IMR-90 (cell line): Measurements from ENCODE around the gene AP4M1. TPM values are rescaled to one million over a fixed set of nuclear protein-coding genes. Genes with fewer than 3 reads are reported as not detected.
A peak's percentile ranks its signal among the peaks of the same experiment; 100 is the strongest.

ENCODE experiments used
- ATAC-seq: fragments of 200-7000 bp; cut with Tn5 transposase; 2 replicates; pipeline ENCODE4 v1.9.1; 2020; ENCODE audit warnings: low read depth, mild to moderate bottlenecking, moderate library complexity
- BruUV-seq: library from RNA; stranded (reverse); fragments of 400-500 nt; replicated peaks from 2 replicates; lab custom pipeline; 2021; lab: Mats Ljungman, UMichigan
- CTCF ChIA-PET: fragments of 300-600 bp; formaldehyde crosslinking; extraction: SDS; loops from one replicate; lab custom pipeline; 2021; ENCODE audit warnings: antibody characterized with exemption; lab: Yijun Ruan, JAX
- POLR2A ChIA-PET: fragments of 300-600 bp; sonication (Branson Sonifier 250); formaldehyde crosslinking; loops from one replicate; lab custom pipeline; 2022; ENCODE audit warnings: antibody characterized with exemption; ENCODE audit not compliant: unreplicated experiment; lab: Charles Lee
- DNase-seq: peaks from one replicate; pipeline ENCODE4 v3.0.0; 2013
- H2AFZ ChIP-seq: replicated peaks from 2 replicates; pipeline ENCODE3; 2013; ENCODE audit warnings: low read length, mild to moderate bottlenecking; ENCODE audit not compliant: poor library complexity
- H2AK5ac ChIP-seq: 2 replicates; pipeline ENCODE4 v1.6.1; 2013; ENCODE audit warnings: low read depth, low read length, inconsistent platforms
- H2AK9ac ChIP-seq: replicated peaks from 2 replicates; pipeline ENCODE3; 2013; ENCODE audit warnings: mild to moderate bottlenecking, low read depth, low read length, moderate library complexity; ENCODE audit not compliant: poor library complexity
- H2BK120ac ChIP-seq: 2 replicates; pipeline ENCODE4 v1.6.1; 2013; ENCODE audit warnings: low read depth, low read length, inconsistent platforms
- H2BK15ac ChIP-seq: 3 replicates; pipeline ENCODE4 v1.6.1; 2013; ENCODE audit warnings: low read depth, low read length, inconsistent platforms
- H2BK20ac ChIP-seq: 2 replicates; pipeline ENCODE4 v1.6.1; 2013; ENCODE audit warnings: low read depth, mild to moderate bottlenecking, inconsistent platforms, low read length, moderate library complexity
- H2BK5ac ChIP-seq: 2 replicates; pipeline ENCODE4 v1.6.1; 2013; ENCODE audit warnings: mild to moderate bottlenecking, low read depth, low read length, inconsistent platforms; ENCODE audit not compliant: poor library complexity, severe bottlenecking
- H3K14ac ChIP-seq: replicated peaks from 2 replicates; pipeline ENCODE4 v1.6.1; 2013; ENCODE audit warnings: low read depth, low read length, inconsistent platforms
- H3K18ac ChIP-seq: 2 replicates; pipeline ENCODE4 v1.6.1; 2013; ENCODE audit warnings: low read depth, low read length, control low read depth
- H3K23ac ChIP-seq: 2 replicates; pipeline ENCODE4 v1.6.1; 2013; ENCODE audit warnings: low read depth, low read length, inconsistent platforms
- H3K27ac ChIP-seq: 2 replicates; pipeline ENCODE4 v1.5.1; 2013; ENCODE audit warnings: mild to moderate bottlenecking, control low read depth, low read length; ENCODE audit not compliant: insufficient read depth
- H3K27me3 ChIP-seq: 2 replicates; pipeline ENCODE4 v1.6.1; 2013; ENCODE audit warnings: low read length; ENCODE audit not compliant: control insufficient read depth, insufficient read depth
- H3K36me3 ChIP-seq: 2 replicates; pipeline ENCODE4 v1.6.1; 2013; ENCODE audit warnings: low read length, mixed read lengths; ENCODE audit not compliant: control insufficient read depth, insufficient read depth
- H3K4ac ChIP-seq: 2 replicates; pipeline ENCODE4 v1.6.1; 2013; ENCODE audit warnings: low read depth, low read length, inconsistent platforms
- H3K4me1 ChIP-seq: 2 replicates; pipeline ENCODE4 v1.6.1; 2013; ENCODE audit warnings: low read length, mixed read lengths; ENCODE audit not compliant: control insufficient read depth, insufficient read depth
- H3K4me2 ChIP-seq: 2 replicates; pipeline ENCODE4 v1.6.1; 2013; ENCODE audit warnings: low read depth, mild to moderate bottlenecking, control low read depth, low read length, moderate library complexity
- H3K4me3 ChIP-seq: 2 replicates; pipeline ENCODE4 v1.5.1; 2013; ENCODE audit warnings: low read depth, mild to moderate bottlenecking, control low read depth, low read length, moderate library complexity; ENCODE audit not compliant: insufficient read depth
- H3K56ac ChIP-seq: 2 replicates; pipeline ENCODE4 v1.6.1; 2013; ENCODE audit warnings: low read length, inconsistent platforms; ENCODE audit not compliant: insufficient read depth; ENCODE audit errors: extremely low read depth
- H3K79me1 ChIP-seq, 2 experiments: 2 replicates each; pipeline ENCODE4 v1.6.1; 2013; ENCODE audit warnings: low read length in 2 of 2, inconsistent platforms in 1 of 2, low read depth in 1 of 2
- H3K9ac ChIP-seq: 2 replicates; pipeline ENCODE4 v1.6.1; 2013; ENCODE audit warnings: low read depth, low read length, control low read depth
- H3K9me1 ChIP-seq: 2 replicates; pipeline ENCODE4 v1.6.1; 2013; ENCODE audit warnings: low read length, inconsistent platforms; ENCODE audit not compliant: insufficient read depth
- H3K9me3 ChIP-seq: 2 replicates; pipeline ENCODE4 v1.6.1; 2013; ENCODE audit warnings: low read length; ENCODE audit not compliant: control insufficient read depth, insufficient read depth
- H4K20me1 ChIP-seq: 2 replicates; pipeline ENCODE4 v1.6.1; 2013; ENCODE audit warnings: low read length, inconsistent platforms; ENCODE audit not compliant: insufficient read depth
- H4K5ac ChIP-seq: 2 replicates; pipeline ENCODE4 v1.6.1; 2013; ENCODE audit warnings: mild to moderate bottlenecking, low read depth, low read length, control low read depth
- H4K8ac ChIP-seq, 2 experiments: 2 replicates each; pipeline ENCODE4 v1.6.1; 2013; ENCODE audit warnings: low read depth in 2 of 2, low read length in 2 of 2, control low read depth in 1 of 2, inconsistent platforms in 1 of 2
- H4K91ac ChIP-seq: 2 replicates; pipeline ENCODE4 v1.6.1; 2013; ENCODE audit warnings: low read depth, low read length, inconsistent platforms; ENCODE audit not compliant: insufficient read depth
- BHLHE40 ChIP-seq: fragments of 150-350 bp; IDR thresholded peaks from 2 replicates; pipeline ENCODE4 v1.6.1; 2016; ENCODE audit warnings: mild to moderate bottlenecking, low read depth, low read length
- CEBPB ChIP-seq: IDR thresholded peaks from 2 replicates; pipeline ENCODE4 v1.6.1; 2012; ENCODE audit warnings: low read depth, low read length, improper control_type of control experiment
- CHD1 ChIP-seq: IDR thresholded peaks from 2 replicates; pipeline ENCODE4 v1.6.1; 2012; ENCODE audit warnings: low read depth, low read length, improper control_type of control experiment
- FOS ChIP-seq: fragments of 150-350 bp; IDR thresholded peaks from 2 replicates; pipeline ENCODE4 v1.6.1; 2016; ENCODE audit warnings: low read depth, low read length
- POLR2A ChIP-seq: IDR thresholded peaks from 2 replicates; pipeline ENCODE4 v1.6.1; 2012; ENCODE audit warnings: mild to moderate bottlenecking, low read depth, low read length
- RAD21 ChIP-seq: IDR thresholded peaks from 2 replicates; pipeline ENCODE4 v1.6.1; 2012; ENCODE audit warnings: low read length, improper control_type of control experiment
- RCOR1 ChIP-seq: IDR thresholded peaks from 2 replicates; pipeline ENCODE4 v1.6.1; 2012; ENCODE audit warnings: mild to moderate bottlenecking, low read length, improper control_type of control experiment; ENCODE audit not compliant: insufficient replicate concordance
- RFX5 ChIP-seq: IDR thresholded peaks from 2 replicates; pipeline ENCODE4 v1.8.0; 2012; ENCODE audit warnings: low read depth, mild to moderate bottlenecking, low read length, moderate library complexity
- SMC3 ChIP-seq: fragments of 150-350 bp; IDR thresholded peaks from 2 replicates; pipeline ENCODE4 v1.6.1; 2016; ENCODE audit warnings: low read depth, mild to moderate bottlenecking, antibody characterized with exemption, low read length, moderate library complexity
- WGBS, 2 experiments: methylation state at CpG; one replicate each; pipeline versions ENCODE4 v1.1.5 to v1.1.7; 2013; ENCODE audit warnings: missing lambda C conversion rate in 2 of 2; ENCODE audit not compliant: insufficient read length in 1 of 2; ENCODE audit errors: extremely low coverage in 2 of 2; 5-methylcytosine and 5-hydroxymethylcytosine counted together
- dilution Hi-C: fragments of 300-500 bp; cut with HindIII; formaldehyde crosslinking; loops from one replicate; pipeline ENCODE4 v1.14.3; 2018; ENCODE audit warnings: low sequenced_read_pairs; ENCODE audit not compliant: unreplicated experiment
- in situ Hi-C: fragments of 300-500 bp; cut with MboI; formaldehyde crosslinking; loops from 3 replicates; pipeline ENCODE4 v1.14.3; 2019; ENCODE audit warnings: low sequenced_read_pairs, inconsistent platforms, mixed read lengths
- intact Hi-C: fragments of 100-400 bp; cut with micrococcal nuclease; formaldehyde crosslinking; loops from 2 replicates; pipeline ENCODE4 v1.10.0; 2022
- polyA plus RNA-seq, 3 experiments: library from polyadenylated mRNA; depleted of rRNA; stranded (reverse); fragments of >200 nt; gene quantifications; 2 replicates each; pipeline ENCODE4 v1.2.3, GENCODE V29; 2012; ENCODE audit warnings: low replicate concordance in 1 of 3
- total RNA-seq: library from RNA; depleted of rRNA; stranded (reverse); fragments of >200 nt; gene quantifications from 2 replicates; pipeline ENCODE4 v1.2.3, GENCODE V29; 2012
- TF ChIP-seq, protein P1 (sequence below): fragments of 150-350 bp; IDR thresholded peaks from 2 replicates; pipeline ENCODE4 v1.6.1; 2016; ENCODE audit warnings: low read depth, mild to moderate bottlenecking, low read length, moderate library complexity, borderline replicate concordance
- TF ChIP-seq, protein P2 (sequence below): fragments of 150-350 bp; IDR thresholded peaks from 2 replicates; pipeline ENCODE4 v1.6.1; 2017; ENCODE audit warnings: mild to moderate bottlenecking, antibody characterized with exemption, low read length, low read depth

The AP4M1 gene
- total and polyA plus RNA-seq, 2 of the 4 experiments (the other 2 are of a cell fraction), result 21.1 to 21.4 TPM

DNA sequence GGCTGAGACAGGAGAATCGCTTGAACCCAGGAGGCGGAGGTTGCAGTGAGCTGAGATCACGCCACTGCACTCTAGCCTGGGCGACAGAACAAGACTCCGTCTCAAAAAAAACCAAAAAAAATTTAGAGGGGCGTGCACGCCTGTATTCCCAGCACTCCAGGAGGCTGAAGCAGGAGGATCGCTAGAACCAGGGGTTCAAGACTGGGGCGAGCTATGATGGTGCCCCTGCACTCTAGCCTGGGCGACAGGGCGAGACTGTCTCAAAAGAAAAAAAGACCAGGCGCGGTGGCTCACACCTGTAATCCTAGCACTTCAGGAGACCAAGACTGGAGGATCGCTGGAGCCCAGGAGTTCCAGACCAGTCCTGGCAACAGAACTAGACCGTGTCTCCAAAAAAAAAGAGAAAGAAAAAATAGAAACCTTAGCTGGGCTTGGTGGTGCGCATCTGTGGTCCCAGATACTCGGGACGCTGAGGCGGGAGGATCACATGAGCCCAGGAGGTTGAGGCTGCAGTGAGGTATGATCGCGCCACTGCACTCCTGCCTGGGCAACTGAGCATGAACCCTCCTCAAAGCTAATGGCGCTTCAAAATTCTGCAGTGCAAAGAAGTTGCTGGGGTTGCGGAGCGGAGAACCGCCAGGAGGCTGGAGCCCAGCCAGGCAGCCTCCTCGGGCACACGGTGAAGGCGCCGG, 24.9 kb downstream of the AP4M1 start:
- POLR2A ChIA-PET, result no interaction called here
- Histone ChIP-seq H3K27ac (peak overlapping the region; percentile 94), H3K23ac (peak overlapping the region; percentile 99), H3K18ac (peak overlapping the region; percentile 88), H2BK120ac (peak overlapping the region; percentile 94), H3K4me3 (peak overlapping the region; percentile 68), H3K36me3 (peaks cover 4% of the 10 kb centered on the region; the same call in 1 of the 2 replicates), H3K9ac (peak overlapping the region; percentile 97), H3K4me1 (peaks cover 2% of the 10 kb centered on the region; the same call in 1 of the 2 replicates), H3K9me3 (no peaks in the 10 kb centered on the region), H4K8ac (peak overlapping the region; percentile 94 to 99; a peak in 3 of 4 replicates), H4K20me1 (no peaks in the 10 kb centered on the region), H2BK15ac (no peak overlapping the region; the same call in 2 of the 3 replicates), H4K5ac (peak overlapping the region; percentile 87), H3K4ac (peak overlapping the region; percentile 98), H3K9me1 (peaks cover 7% of the 10 kb centered on the region; the same call in 1 of the 2 replicates), H3K27me3 (no peaks in the 10 kb centered on the region), H4K91ac (peak overlapping the region; percentile 47; the same call in 1 of the 2 replicates), H3K4me2 (peak overlapping the region; percentile 84), H2AK5ac (peak overlapping the region; percentile 61), H2BK20ac (no peak overlapping the region), H3K56ac (peak overlapping the region; percentile 99; the same call in 1 of the 2 replicates), H3K14ac (peak overlapping the region; percentile 99), H2AFZ (peak overlapping the region; percentile 98), H2AK9ac (peak overlapping the region; percentile 90), H2BK5ac (peak overlapping the region; percentile 92), H3K79me1 (peaks cover 21 to 55% of the 10 kb centered on the region in 2 experiments; a peak in 3 of 4 replicates)
- 20% methylated on average over 25 of the region's 29 CpGs; no CpG with 5 or more reads in 1 of the 2 experiments for WGBS, 2 experiments
- no peak for DNase-seq
- CTCF ChIA-PET, result no interaction called here
- TF ChIP-seq RCOR1 (no peak), RFX5 (no peak), BHLHE40 (no peak), SMC3 (no peak), RAD21 (no peak), FOS (no peak), POLR2A (no peak), CEBPB (no peak), CHD1 (no peak)
- TF ChIP-seq, protein P1, sequence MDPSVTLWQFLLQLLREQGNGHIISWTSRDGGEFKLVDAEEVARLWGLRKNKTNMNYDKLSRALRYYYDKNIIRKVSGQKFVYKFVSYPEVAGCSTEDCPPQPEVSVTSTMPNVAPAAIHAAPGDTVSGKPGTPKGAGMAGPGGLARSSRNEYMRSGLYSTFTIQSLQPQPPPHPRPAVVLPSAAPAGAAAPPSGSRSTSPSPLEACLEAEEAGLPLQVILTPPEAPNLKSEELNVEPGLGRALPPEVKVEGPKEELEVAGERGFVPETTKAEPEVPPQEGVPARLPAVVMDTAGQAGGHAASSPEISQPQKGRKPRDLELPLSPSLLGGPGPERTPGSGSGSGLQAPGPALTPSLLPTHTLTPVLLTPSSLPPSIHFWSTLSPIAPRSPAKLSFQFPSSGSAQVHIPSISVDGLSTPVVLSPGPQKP, result no peak
- TF ChIP-seq, protein P2, sequence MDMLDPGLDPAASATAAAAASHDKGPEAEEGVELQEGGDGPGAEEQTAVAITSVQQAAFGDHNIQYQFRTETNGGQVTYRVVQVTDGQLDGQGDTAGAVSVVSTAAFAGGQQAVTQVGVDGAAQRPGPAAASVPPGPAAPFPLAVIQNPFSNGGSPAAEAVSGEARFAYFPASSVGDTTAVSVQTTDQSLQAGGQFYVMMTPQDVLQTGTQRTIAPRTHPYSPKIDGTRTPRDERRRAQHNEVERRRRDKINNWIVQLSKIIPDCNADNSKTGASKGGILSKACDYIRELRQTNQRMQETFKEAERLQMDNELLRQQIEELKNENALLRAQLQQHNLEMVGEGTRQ, result no peak
- intact Hi-C loops (no loop called here), in situ Hi-C loops (no loop called here), dilution Hi-C loops (no loop called here)
- BruUV-seq, result no TSS peak
- ATAC-seq, result peak; percentile 18
